Heart right ventricle (tissue), 16 donors: ENCODE results near the gene SH2D2A. TPM values are rescaled to one million over a fixed set of nuclear protein-coding genes. Genes with fewer than 3 reads are reported as not detected.

Source experiments
- ATAC-seq, 8 donors: fragments of 200-7000 bp; cut with Tn5 transposase; one replicate each; pipeline ENCODE4 v1.9.1; 2020; ENCODE audit warnings: mild to moderate bottlenecking in 8 of 8, moderate library complexity in 8 of 8, moderate number of reproducible peaks in 1 of 8
- DNase-seq, 2 donors: peaks; one replicate each; pipeline ENCODE4 v3.0.0-alpha.2; 2020
- H3K27ac ChIP-seq, 10 donors: fragments of 200-600 bp; sonication (generic) in 2 of 10; one replicate each; pipeline versions ENCODE4 v1.5.0 to v1.8.0; 2020 to 2022; ENCODE audit warnings: mild to moderate bottlenecking in 3 of 10
- H3K27me3 ChIP-seq, 7 donors: fragments of 200-600 bp; one replicate each; pipeline ENCODE4 v1.8.0; 2021 to 2022; ENCODE audit warnings: mild to moderate bottlenecking in 2 of 7
- H3K36me3 ChIP-seq, 9 donors: fragments of 200-600 bp; sonication (generic) in 1 of 9; one replicate each; pipeline versions ENCODE4 v1.5.0 to v1.8.0; 2020 to 2022; ENCODE audit warnings: mild to moderate bottlenecking in 2 of 9
- H3K4me1 ChIP-seq, 9 donors: fragments of 200-600 bp; sonication (generic) in 1 of 9; one replicate each; pipeline versions ENCODE4 v1.5.0 to v1.8.0; 2020 to 2022; ENCODE audit warnings: mild to moderate bottlenecking in 4 of 9
- H3K4me3 ChIP-seq, 10 donors: fragments of 200-600 bp; sonication (generic) in 2 of 10; one replicate each; pipeline versions ENCODE4 v1.5.0 to v1.8.0; 2020 to 2022; ENCODE audit warnings: mild to moderate bottlenecking in 7 of 10, moderate library complexity in 2 of 10
- H3K9me3 ChIP-seq, 11 donors: fragments of 200-600 bp in 10 of 11; sonication (generic) in 2 of 11; one replicate each; pipeline versions ENCODE4 v1.5.0 to v1.8.0; 2013 to 2022; ENCODE audit warnings: mild to moderate bottlenecking in 2 of 11, control low read depth in 1 of 11, moderate library complexity in 1 of 11
- WGBS, 2 donors: extraction: QIAGEN DNeasy Blood & Tissue Kit; methylation state at CpG; one replicate each; pipeline ENCODE4 v1.1.7; 2013; ENCODE audit warnings: inconsistent platforms in 1 of 2; 5-methylcytosine and 5-hydroxymethylcytosine counted together
- intact Hi-C, 10 donors: fragments of 100-400 bp; cut with DNase I; formaldehyde crosslinking; loops; one replicate each; pipeline versions ENCODE4 v1.11.1 to v1.14.2; 2022
- polyA plus RNA-seq, 2 donors: library from polyadenylated mRNA; stranded (reverse); fragments of 200-250 nt; gene quantifications; one replicate each; pipeline ENCODE4 v1.2.3, GENCODE V29; 2013
- total RNA-seq, 10 donors: library from RNA; stranded (reverse); fragmentation: NEBNext Ultra II Directional in 3 of 10; extraction: Animal tissue kit (Norgen Biotek cat#: 25700) in 3 of 10; gene quantifications; one replicate each; pipeline versions ENCODE4 v1.2.1 to v1.2.4, GENCODE V29; 2021 to 2023
- TF ChIP-seq, protein P1 (sequence below), 9 donors: fragments of 200-600 bp; sonication (generic) in 2 of 9; IDR thresholded peaks; one replicate each; pipeline versions ENCODE4 v1.5.0 to v1.8.0; 2021 to 2022; ENCODE audit warnings: antibody characterized with exemption in 9 of 9, mild to moderate bottlenecking in 5 of 9, moderate library complexity in 1 of 9
- donor health status: Arrhythmogenic right ventricular cardiomyopathy.
- donor health status: ischemic (EF 13 %, LVEDD 7.1; RV severe dilation, severe dysfunction).
- donor health status: healthy with polysubstance abuse.
- donor health status: DM: no; HTN: yes; CAD: no.
- donor health status: DM: no; HTN: no; CAD: no.
- donor health status: ischemic (EF 25% LVEDD 6.9; RV normal size, moderate dysfunction).
- donor health status: ischemic (EF 25% LVEDD 5.7; RV mildly dilated, moderate dysfunction).
- donor health status: healthy.
- donor health status: DM: yes; HTN: yes; CAD: no.
- donor health status: Ischemic cardiomyopathy.
- donor health status: ischemic (EF 35%, LVEDD 5.7; RV mildly dilated, moderate dysfunction).
- donor health status: nonischemic (EF 11% LVEDD 7.7; RV severe dilation, severe dysfunction).
- donor health status: DM: yes; HTN: yes; CAD: no.
- donor health status: PGD.
- donor health status: ischemic (EF 29% LVEDD 5.4; RV normal size, mild dysfunction).
- donor health status: nonischemic (EF 23%, LVEDD 6.1; RV moderate dilation, normal function).

SH2D2A gene
- total and polyA plus RNA-seq, 12 donors = 0.50 to 4.4 (median 0.81) TPM; not detected in 1

DNA sequence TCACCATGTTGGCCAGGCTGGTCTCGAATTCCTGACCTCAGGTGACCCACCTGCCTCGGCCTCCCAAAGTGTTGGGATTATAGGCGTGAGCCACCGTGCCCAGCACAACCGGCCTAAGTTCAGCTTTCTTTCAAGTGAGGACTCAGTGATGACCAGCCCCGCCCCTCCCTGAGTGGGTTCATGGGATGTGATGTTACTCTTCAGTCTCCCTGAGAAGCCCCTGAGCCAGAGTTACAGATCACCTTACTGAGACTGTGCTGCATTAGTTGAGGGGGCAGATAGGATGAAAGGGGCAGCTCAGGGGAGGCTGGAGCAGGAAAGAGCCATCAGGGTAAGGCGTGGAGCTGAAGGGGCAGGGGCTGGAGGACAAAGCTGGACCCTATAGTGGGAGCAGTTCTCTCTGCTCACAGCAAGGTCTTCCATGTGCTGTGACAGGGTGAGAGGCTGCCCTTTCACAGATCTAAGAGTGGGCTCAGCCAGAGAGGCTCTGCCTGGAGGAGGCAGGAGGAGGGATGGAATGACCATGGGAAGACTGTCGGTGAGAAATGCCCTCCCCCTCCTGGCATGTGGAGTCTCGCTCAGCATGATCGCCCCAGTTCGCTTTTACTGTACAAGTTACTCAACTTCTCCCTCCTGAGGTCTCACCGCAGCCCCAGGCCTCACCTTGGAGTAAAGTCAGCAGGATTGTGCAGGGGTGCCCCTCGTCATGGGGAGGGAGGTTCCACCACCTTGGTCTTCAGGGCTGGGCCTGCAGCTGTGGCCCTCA, 13.4 kb downstream of the SH2D2A start:
- Histone ChIP-seq H3K4me3 (no peak overlapping the region), H3K27me3 (no peaks in the 10 kb centered on the region), H3K36me3 (peaks cover 0 to 38% (median 22%) of the 10 kb centered on the region in 9 donors), H3K9me3 (no peaks in the 10 kb centered on the region), H3K4me1 (peaks cover 2 to 68% (median 48%) of the 10 kb centered on the region in 9 donors), H3K27ac (no peak overlapping the region)
- intact Hi-C loops = loop anchor here in 6 of 10 donors (5.0 kb wide), 2 partner anchors 54 to 59 kb away; partner anchors contain the start of genes INSRR (in 4 of the 6) and NTRK1 (in 2 of the 6)
- TF ChIP-seq, protein P1, sequence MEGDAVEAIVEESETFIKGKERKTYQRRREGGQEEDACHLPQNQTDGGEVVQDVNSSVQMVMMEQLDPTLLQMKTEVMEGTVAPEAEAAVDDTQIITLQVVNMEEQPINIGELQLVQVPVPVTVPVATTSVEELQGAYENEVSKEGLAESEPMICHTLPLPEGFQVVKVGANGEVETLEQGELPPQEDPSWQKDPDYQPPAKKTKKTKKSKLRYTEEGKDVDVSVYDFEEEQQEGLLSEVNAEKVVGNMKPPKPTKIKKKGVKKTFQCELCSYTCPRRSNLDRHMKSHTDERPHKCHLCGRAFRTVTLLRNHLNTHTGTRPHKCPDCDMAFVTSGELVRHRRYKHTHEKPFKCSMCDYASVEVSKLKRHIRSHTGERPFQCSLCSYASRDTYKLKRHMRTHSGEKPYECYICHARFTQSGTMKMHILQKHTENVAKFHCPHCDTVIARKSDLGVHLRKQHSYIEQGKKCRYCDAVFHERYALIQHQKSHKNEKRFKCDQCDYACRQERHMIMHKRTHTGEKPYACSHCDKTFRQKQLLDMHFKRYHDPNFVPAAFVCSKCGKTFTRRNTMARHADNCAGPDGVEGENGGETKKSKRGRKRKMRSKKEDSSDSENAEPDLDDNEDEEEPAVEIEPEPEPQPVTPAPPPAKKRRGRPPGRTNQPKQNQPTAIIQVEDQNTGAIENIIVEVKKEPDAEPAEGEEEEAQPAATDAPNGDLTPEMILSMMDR (IDR thresholded peaks at IDR 0.05) = no peak
- WGBS, 2 donors = 89 to 93% methylated on average over 13 of the region's 13 CpGs
- DNase-seq (no peak), ATAC-seq (no peak)

DNA sequence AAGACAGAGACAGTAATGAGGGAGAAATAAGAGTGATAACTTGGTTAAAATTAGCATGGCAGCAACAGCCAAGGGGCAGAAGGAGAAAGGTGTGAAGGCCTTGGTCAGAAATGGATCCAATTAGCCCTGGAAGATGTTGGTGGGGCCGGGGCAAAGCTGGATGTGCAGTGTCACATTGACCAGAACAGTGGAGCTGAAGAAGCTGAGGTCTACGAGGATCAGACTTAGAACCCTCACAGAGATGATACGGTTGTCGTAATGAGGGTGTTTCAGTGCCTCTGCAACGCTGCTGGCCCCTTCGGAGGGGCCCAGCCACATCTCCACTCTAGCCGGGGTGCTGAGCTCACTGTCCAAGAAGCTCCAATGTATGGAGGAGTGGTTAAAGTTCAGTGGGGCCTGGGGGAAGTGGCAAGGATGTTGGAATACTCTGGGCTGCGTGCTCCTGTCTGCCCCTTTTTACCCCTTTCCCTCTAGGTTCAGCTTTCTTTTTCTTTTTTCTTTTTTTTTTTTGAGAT, 14.2 kb downstream of the SH2D2A start:
- H3K27ac ChIP-seq = no peak overlapping the region
- intact Hi-C loops = loop anchor here in 6 of 10 donors (5.0 kb wide), 2 partner anchors 55 to 60 kb away; partner anchors contain the start of genes INSRR (in 4 of the 6) and NTRK1 (in 2 of the 6)
- no peak for ATAC-seq

DNA sequence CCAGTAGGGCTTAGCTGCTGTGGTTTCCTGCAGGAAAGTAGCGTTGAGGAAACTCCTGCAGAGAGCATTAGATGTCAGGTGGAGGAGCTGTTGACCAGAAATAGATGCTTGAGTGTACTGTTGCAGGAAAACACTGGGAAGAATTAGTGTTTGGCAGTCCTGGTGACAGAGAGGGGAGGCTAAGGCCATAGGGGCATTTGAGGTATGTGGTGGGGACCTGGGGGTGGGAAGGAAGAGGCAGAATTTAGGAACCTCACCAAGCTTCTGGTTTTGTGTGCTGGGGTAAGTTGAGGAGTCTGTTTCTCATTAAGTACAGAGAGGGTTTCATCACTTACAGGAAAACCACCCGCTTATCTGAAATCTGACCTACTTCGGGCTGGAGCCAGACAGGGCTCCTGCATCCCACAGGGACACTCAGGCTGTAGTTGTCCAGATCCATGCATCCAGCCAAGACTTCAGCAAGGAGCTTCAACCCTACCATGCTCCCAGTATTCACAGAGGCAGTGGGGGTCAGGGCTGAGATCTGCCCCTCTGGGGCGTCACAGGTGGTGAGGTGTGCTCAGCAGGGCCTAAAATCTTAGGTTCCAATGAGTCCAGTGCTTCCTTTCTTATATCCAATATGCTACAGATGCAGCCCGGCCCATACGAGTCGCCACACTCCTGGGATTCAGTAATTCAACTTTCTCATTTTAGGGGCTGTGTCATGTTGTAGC, 15.1 kb downstream of the SH2D2A start:
- TF ChIP-seq, protein P1 (IDR thresholded peaks at IDR 0.05) = peak in 7 of 9 donors; percentile 13 to 51 (median 33)
- H3K27ac ChIP-seq = peak overlapping the region in 3 of 10 donors; percentile 19 to 44 (median 27)
- intact Hi-C loops = loop anchor here in 6 of 10 donors (5.0 kb wide), 2 partner anchors 56 to 61 kb away; partner anchors contain the start of genes INSRR (in 4 of the 6) and NTRK1 (in 2 of the 6)

More for the DNA sequence above, 14.2 kb downstream of the SH2D2A start:
- no peaks in the 10 kb centered on the region for H3K27me3 ChIP-seq
- H3K4me3 ChIP-seq = no peak overlapping the region
- H3K4me1 ChIP-seq = peaks cover 2 to 63% (median 48%) of the 10 kb centered on the region in 9 donors
- WGBS, 2 donors = 96 to 98% methylated on average over 8 of the region's 8 CpGs
- no peak for DNase-seq
- no peaks in the 10 kb centered on the region for H3K9me3 ChIP-seq
- TF ChIP-seq, protein P1 (IDR thresholded peaks at IDR 0.05) = no peak
- H3K36me3 ChIP-seq = peaks cover 0 to 46% (median 29%) of the 10 kb centered on the region in 9 donors

More for the DNA sequence above, 15.1 kb downstream of the SH2D2A start:
- no peaks in the 10 kb centered on the region for H3K27me3 ChIP-seq
- WGBS, 2 donors = 40 to 54% methylated on average over 7 of the region's 7 CpGs
- H3K4me3 ChIP-seq = no peak overlapping the region
- peak; percentile 44 to 72 (median 60) for ATAC-seq
- H3K36me3 ChIP-seq = peaks cover 0 to 55% (median 29%) of the 10 kb centered on the region in 9 donors
- peaks cover 2 to 54% (median 44%) of the 10 kb centered on the region in 9 donors for H3K4me1 ChIP-seq
- H3K9me3 ChIP-seq = no peaks in the 10 kb centered on the region
- DNase-seq = no peak
